Central memory CD4-positive, alpha-beta T cell (primary cell): ENCODE data around the gene KRT14.
"Not testable (repeated sequence)": the region's sequence is repeated elsewhere in the genome, so short reads cannot be mapped to it uniquely, and the experiment has no call there.

ENCODE experiments used
- DNase-seq: peaks from one replicate; pipeline ENCODE4 v3.0.0; 2022

The KRT14 gene

DNA sequence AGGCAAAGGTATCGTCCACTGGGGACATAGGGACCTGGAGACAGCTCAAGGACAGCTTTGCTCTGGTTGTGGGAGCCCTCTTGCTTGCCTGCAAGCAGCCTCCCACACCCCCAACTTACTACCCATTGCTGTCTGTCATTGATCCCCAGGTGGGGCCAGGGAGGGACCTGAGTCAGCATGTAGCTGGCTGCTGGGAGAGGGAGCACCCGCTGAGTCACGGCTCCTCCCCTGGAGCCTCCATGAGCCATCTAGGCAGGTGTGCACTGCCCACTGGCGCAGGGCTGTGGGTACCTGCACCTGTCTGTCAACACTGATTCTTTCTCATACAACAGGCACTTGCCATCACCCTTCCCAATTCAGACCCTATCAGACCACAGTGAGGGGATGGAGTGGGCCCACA is 10.0 kb downstream of the KRT14 start:
- DNase-seq, result not testable (repeated sequence)

DNA sequence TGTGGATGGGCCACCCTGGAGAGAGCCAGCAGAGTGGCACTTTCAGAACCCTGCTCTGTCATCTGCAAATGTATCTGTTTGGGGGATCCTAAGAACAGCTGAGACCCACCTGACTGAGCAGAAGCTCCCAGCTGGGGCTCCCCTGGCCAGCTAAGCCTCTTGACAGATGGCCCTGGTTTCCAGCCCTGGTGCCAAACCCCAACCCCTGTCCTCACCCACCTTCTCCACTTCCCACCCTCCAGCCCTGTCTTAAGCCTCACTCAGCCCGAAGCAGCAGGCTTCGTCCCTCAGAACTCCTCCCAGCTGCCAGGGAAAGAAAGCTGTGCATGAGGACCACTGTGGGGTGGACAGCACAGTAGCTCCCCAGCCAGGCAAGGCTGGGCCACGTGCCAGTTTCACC is 11.4 kb downstream of the KRT14 start:
- no peak for DNase-seq

DNA sequence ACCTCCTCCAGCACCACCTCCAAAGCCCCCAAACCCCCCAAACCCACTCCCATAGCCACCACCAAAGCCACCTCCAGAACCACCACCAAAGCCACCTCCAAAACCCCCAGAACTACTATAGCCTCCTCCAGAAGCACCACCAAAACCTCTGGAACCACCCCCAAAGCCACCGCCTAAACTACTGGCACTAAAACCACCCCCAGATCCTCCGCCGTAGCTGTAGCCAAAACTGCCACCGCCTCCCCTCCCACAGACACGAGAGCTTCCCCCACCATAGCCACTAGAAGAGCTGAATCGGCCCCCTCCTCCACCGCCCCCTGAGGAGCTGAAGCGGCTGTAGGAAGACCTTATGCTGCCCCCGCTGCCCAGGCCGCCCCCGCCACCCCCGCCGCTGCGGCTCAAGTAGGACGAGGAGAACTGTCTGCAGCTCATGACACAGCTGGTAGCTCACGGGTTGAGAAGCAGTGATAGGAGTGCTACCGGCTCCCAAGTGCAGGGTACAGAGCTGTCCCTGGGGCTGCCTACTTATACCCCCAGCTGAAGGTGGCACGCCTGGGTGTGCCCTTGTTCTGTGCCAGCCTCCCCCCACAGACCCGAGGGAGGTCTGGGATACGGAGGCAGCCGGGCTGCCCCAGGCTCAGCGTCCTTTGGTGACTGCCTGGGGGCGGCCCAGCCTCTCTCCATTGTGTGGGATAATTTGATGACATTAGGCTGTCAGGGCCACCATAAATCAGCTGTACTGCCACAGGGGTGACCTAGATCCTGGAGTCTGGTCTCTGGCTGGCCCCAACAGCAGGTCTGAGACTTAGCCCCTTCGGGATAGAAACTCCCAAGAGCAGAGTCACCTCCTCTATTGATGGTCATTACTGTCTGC is 14.9 kb downstream of the KRT14 start, which contains the start of gene KRT9:
KRT9 (minus strand) TSS at position 499 of the 874 bp plus-strand sequence; CDS start at position 432, 67 bp downstream.
- no peak for DNase-seq

DNA sequence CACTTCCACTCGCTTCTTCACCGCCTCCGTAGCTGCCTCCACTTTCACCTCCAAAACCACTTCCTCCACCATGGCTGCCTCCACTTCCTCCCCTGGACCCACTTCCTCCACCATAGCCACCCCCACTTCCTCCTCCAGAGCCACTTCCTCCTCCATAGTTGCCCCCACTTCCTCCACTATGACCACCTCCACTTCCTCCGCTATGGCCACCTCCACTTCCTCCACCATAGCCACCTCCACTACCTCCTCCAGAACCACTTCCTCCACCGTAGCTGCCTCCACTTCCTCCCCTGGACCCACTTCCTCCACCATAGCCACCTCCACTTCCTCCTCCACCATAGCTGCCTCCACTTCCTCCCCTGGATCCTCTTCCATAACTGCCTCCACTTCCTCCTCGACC is 19.4 kb downstream of the KRT14 start:
- DNase-seq, result no peak

DNA sequence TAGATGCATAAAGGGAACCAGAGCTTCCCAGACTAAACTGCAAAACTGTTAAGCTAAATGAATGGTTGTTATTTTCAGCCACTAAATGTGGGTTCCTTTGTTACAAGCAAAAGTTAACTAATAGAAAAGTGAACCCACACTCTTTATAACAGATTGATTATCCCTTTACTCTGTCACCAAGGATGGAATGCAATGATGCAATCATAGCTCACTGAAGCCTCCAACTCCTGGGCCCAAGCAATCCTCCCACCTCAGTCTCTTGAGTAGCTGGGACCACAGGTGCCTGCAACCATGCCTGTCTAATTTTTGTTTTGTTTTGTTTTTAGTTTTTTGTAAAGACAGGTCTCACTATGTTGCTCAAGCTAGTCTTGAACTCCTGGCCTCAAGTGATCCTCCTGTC is 21.4 kb downstream of the KRT14 start:
- DNase-seq, result no peak

DNA sequence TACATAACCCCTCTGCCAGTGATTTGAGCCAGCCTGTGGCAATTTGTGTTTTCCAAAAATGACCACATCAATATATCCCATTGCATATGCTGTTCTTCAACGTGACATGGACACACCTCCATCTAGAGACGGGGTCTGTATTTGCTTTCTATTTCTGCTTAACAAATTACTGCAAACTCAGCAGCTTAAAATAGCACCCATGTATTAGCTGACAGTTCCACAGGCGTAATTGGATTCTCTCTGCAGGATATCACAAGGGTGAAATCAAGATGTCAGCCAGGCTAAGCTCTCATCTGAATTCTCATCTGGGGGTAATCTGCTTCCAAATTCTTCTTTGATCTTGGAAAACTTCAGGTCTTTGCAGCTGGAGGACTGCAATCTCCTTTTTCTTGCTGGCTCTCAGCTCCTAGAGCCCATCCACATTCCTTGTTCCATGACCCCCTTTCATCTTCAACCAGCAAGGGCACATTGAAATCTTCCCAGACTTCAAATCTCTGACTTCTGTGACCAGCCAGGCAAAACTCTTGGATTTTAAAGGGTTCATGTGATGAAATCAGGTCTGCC is 23.0 kb downstream of the KRT14 start:
- DNase-seq, result no peak

DNA sequence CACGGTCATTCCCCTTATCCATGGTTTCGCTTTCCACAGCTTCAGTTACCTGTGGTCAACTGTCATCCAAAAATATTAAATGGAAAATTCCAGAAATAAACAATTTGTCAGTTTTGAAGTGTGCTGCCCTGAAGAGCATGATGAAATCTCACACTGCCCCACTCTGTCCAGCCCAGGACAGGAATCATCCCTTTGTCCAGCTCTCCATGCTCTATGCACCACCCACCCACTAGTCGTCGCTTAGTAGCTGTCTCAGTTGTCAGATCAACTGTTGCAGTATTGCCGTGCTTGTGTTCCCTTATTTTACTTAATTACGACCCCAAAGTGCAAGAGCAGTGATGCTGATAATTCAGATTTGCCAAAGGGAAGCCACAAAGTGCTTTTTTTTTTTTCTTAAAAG is 25.1 kb downstream of the KRT14 start:
- no peak for DNase-seq

DNA sequence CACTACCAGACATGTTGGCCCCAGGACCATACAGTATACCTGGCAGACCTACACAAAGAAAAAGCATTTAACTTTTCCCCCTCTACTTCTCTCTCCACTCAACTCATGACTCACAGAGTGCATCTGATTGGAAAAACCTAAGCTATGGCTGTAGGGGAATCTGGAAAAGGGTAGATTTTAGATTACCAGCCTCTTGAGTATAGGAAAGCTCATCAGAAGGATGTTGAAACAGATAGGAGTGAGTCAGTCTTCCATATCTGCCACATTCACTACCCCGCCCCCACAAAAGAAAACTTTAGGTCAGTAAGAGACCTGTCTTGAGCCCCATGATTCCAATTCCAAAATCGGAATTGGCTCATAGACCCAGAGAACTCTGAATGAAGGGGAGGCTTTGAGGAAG is 27.1 kb downstream of the KRT14 start:
- no peak for DNase-seq

DNA sequence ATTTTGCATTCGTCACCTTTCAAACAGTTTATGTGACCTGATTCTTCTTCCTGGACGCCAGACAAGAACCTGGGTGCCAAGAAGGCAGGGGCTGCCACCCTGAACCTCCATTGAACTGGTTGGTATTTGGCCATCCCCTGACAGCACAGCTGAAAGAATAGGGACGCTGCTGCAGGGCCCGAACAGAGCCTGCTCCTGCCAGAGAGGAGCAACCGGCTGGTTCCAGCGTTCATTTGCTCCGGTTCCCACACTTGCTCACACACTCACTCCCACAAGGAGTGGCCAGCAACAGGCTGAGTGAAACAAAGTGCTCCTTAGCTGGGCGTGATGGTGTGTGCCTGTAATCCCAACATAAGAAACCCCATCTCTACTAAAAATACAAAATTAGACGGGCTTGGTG is 29.8 kb downstream of the KRT14 start:
- DNase-seq, result no peak

DNA sequence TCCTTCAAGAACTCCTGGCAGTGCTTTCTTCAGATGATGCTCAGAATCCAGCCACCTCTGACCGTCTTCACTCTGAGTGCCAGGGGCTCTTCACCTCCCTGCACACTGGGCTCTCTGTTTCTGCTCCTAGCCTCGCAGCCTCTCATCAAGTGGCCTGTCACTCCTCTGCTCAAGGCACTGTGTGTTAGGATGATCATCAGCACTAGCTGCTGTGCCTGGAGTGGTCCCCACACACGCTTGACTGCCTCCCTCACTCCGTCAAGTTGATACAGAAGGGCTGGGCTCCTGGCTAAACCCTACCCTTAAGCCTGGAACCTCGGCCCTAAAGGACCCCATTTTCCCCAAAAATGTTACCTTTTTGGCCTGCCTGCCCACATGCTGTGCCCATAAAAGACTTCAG is 30.4 kb downstream of the KRT14 start:
- DNase-seq, result no peak

DNA sequence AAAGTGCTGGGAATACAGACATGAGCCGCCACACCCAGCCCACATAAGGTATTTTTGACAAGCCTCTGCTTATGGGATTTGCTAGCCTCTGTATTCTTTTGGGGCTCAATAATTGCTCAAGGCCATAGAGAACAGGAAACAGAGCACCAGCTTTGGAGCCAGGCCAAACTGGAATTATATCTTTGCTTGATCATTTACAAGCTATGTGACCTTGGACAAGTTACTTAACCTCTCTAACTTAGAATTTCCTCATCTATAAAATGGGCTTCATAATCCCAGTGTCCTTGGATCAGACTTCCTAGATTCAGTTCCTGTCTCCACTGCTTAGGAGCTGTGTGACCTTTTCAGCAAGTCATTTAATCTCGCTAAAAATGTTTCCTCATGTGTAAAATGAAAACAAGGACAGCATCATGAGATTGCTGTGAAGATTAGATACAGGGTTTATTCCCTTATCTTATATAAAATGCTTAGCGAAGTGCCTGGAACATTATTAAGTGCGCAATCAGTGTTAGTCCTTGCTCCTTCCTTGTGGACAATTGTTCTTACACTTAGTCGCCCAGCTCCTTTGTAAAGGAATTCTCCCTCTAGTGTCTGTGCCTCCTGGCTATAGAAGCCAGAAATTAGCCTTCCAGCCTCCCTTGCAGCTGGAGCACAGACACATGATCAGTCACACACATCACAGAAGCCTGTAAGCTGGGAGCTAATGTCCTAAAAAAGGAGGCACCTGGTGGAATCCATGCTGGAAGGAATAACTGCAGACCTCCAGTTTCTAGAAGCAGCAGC is 31.4 kb downstream of the KRT14 start:
- DNase-seq, result no peak

DNA sequence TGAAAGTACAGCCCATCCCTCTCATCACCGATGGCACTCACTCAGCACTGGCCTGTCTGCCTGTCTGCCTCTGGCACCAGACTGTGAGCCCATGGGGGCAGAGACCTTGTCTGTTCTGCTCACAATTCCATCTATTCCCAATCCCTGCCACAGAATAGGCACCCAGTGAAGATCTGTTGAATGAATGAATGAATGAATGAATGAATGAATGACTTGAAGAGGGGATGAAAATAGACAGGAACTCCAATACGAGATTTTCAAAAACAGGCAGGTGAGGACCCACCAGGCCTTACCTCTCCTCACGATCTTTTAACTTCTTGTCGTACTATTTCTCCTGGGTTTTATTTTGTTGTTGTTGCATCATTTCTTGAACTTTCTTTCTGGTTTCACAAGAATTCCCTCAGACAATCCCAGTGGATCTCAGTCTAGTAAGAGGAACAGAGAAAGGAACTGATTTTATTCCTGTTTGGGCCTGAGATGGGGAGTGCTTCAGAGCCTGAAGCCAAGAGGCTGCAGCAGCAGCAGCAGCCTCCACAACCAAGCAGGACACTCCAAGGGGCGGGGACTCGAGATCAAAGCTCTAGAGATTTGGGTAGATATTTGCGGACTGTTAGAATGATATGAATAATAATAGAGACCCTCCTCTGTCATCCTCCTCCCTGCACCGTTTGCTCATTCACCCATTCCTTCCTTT is 32.6 kb downstream of the KRT14 start:
- DNase-seq, result no peak

DNA sequence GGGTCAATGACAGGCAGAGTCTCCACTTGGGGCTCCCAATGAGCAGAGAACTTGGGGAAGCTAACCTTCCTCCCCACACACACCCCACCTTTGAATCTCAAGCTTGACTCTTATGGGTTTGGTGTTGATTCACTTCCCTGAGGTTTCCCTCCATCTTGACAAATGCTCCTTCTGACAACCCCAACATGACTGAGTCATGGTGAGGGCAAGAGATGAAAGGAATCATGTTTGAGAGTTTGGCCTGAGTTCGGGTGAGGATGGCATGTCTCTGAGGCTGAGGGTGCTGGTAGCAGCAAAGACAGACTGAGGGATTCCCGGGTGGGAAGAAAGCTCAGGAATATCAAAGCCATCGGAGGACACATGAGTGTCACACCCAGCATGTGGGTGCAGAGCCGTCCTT is 33.5 kb downstream of the KRT14 start:
- DNase-seq, result no peak

DNA sequence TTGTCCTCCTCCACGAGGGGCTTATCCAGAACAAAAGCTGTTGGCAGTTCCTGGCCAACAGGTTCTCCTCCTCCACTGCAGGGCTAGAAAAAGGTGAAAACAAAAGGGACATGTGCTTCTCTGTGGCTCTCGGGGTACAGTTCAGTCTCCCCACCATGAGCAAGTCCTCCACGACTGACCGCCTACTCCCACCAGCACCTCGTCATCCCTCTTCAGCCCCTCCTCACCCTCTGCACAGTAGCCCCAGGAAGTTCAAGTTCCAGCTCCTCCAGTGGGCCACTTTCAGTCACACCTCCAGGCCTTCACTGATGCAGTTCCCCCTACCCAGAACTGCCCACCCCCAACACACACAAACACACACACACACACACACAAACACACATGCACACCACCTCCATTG is 34.2 kb downstream of the KRT14 start:
- no peak for DNase-seq

DNA sequence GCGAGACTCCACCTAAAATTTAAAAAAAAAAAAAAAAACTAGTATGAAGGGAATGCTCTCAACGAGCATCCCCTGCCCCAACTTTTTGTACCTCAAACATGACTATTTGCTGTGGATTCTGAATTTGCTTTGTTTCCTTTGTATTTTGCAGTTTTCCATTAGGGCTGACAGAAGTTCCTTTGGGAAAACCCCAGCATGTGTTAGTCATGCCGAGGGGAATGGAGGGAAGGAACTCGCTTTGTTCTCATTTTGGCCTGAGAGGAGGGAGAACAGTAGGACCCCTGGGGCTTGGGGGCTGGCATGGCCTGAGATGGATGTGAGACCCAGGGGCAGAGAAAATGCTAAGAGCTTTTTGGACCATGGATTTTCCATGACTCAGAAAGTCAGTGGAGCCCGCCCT is 35.3 kb downstream of the KRT14 start:
- no peak for DNase-seq

DNA sequence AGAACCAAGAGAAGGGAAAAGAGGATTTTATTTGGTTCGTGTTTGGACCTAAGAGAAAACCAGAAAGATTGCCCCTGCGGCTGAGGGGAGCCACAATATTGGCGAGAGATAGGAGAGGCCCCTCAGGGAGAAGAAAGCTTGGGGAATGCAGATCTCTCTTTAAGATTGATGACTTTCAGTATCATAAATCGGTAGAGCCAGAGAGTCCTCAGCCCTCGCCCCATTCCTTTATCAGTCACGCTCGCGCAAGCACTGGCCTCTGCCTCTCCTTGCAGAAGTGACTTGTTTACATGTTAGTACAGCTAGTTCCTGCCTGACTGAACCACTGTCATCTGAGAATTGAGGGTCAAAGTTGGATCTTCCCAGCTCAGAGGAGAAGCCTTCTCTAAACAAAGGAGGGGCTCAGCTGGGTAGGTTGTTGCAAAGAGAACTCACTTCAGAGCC is 37.1 kb downstream of the KRT14 start:
- DNase-seq, result no peak

DNA sequence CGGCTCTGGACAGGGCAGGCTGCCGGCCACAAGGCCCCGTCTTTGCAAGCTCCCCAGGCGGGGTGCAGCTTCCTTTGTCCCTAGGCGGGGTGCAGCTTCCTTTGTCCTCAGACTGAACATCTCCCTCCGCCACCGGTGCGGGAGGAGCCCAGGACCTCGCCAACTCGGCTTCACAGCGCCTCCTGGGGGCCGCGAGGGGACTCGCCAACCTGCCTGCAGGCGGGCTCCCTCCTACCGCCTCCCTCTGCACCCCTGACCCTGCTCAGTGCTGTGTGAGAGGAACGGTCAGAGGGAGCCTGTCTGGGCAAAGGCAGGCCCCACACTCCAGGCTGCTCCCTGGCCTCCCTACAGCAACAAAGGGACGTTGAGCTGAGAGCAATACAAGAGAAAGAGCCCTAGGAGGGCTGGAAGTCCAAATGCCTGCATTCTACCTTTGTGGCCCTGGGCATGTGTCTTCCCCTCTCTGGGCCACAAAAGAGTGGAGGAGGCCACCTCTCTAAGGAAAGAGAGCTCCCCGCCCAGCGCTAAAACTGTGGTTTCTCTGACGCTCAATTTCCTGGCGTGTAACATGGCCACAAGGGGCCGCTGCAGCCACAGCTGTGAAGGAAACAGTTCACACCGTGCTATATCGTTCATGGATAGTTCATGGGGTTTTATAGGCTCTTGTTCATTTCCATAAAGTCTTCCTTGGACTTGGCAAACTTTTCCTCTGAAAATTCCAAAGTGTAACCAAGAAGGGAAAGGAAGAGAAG is 37.7 kb downstream of the KRT14 start:
- DNase-seq, result peak; percentile 79

DNA sequence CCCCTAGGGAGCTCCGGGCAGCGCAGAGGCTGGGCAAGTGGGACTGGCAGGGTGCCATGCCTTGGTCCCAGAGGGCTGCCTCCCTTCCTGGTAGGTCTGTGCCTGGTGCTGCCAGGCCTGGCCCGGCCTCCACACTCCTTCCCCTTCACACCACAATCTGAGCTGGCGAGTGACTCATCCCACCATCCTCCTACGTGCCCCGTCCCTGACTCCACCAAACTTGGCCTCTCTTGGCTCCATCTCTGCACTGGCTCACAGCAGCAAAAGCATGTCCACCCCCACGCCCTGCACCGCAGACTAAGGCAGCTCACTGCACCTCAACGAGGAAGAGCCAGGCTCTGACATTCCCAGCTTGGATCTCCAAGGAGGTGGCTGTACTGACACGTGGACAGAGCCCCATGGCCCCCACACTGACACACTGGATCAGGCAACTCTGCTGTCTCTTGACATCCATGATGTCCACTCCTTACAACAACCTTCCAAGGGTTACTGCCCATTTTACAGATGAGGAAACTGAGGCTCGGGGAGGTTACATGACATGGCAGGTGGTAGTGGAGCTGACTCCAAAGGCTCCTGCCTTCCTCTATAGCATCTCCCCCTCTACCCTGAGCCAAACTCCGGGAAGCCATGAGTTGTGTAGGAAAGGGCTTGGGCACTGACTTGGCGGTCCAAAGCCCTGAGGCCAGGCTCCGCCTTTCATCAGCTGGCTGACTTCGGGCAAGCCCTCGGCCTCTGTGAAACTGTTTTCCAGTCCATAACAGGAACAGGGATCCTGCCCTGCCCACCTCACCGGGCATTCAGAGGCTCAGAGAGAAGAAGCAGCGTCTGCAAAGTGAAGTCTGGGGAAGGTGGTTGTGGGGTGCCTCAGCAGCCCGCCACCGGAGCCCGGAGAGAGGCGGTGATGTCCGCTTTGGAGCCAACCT is 38.5 kb downstream of the KRT14 start:
- no peak for DNase-seq

DNA sequence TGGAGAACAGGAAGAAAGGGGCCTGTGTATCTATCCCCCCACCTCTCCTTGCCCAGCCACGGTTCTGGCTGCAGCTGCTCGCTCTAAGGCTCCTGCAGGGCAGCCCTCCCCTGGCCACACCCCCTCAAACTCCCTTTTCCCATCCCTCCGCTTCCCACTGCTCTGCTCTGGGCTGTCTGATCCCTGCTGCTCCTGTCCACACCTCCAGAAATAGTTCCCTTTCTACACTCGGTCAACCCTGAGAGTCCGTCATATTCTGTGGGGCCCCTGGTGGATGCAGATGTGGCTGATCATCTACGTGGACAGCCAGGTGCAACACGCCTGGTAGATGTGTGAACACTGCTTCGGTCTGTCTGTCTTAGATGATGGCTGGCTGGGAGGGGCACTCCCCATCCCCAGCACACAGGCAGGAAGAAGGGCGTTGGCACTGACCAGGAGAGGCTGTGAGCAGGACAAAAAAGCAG is 39.3 kb downstream of the KRT14 start:
- DNase-seq, result no peak

DNA sequence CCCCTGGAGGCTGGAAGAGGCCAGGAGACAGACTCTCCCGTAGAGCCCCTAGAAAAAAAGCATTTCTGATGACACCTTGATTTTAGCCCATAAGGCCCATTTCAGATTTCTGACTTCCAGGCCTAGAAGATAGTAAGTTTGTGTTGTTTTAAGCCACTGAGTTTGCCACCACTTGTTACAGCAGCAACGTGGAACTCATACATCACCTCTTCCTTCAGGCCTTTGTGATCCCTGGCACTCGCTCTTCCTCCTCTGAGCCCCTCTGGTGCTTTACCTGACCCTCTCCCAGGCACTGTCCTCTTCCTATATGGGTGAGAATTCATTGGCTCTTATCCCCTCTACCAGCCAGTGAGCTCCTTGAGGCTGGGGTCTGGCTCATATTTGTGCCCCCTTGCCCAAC is 39.9 kb downstream of the KRT14 start:
- DNase-seq, result no peak

DNA sequence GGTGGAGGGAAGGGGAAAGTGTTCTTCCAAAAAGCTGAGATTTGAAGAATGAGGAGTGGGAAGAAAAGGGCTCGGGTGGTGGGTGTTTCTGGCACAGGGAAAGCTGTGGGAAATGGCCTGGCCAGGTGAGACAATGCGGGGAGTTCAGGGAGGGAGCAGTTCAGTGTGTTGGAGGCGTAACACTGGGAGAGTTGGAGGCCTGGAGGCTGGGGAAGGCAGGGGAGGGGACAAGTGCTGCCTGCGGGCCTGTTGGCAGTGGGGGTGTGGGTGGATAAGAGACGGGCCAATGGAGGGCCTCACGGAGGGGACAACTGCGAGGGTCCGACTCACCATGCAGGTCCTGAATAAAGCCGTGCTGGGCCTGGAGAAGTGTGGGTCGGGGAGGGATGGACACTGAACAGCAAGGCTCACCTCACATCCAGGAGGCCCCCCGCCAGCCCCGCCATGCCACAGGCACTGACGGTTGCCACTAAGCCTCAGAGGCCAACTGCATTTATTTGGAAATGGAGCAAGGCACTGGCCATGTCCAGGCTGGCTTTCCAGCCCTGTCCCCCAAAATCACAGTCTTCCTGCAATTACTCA is 40.8 kb downstream of the KRT14 start:
- DNase-seq, result no peak
